ENCODE data around the gene ACYP1. TPM values are rescaled to one million over a fixed set of nuclear protein-coding genes. Genes with fewer than 3 reads are reported as not detected.

ACYP1 gene
- total RNA-seq, 1 donor, result 18.3 TPM

- DNase-seq (ENCODE audit: low read depth), result no peak
- H3K4me3 ChIP-seq (ENCODE audit: low read depth, low read length), result no peak overlapping the region
- no peak for TF ChIP-seq CTCF (IDR thresholded peaks at IDR 0.05; ENCODE audit: insufficient read depth, low read length)
Observed at GRCh38 chr14:75084513-75084912, 20.7 kb upstream of the ACYP1 start.

GRCh38 chr14:75083271-75083670, 19.4 kb upstream of the ACYP1 start:
- DNase-seq (ENCODE audit: low read depth), result no peak
- no peak overlapping the region for H3K4me3 ChIP-seq (ENCODE audit: low read depth, low read length)
- TF ChIP-seq CTCF (IDR thresholded peaks at IDR 0.05; ENCODE audit: insufficient read depth, low read length), result no peak

- H3K4me3 ChIP-seq (ENCODE audit: low read depth, low read length), result no peak overlapping the region
- TF ChIP-seq CTCF (IDR thresholded peaks at IDR 0.05; ENCODE audit: insufficient read depth, low read length), result no peak
- peak; percentile 62 for DNase-seq (ENCODE audit: low read depth)
Observed at GRCh38 chr14:75081660-75082229, 17.9 kb upstream of the ACYP1 start.

- TF ChIP-seq CTCF (IDR thresholded peaks at IDR 0.05; ENCODE audit: insufficient read depth, low read length), result no peak
- no peak for DNase-seq (ENCODE audit: low read depth)
- H3K4me3 ChIP-seq (ENCODE audit: low read depth, low read length), result no peak overlapping the region
Observed at GRCh38 chr14:75079521-75079920, 15.7 kb upstream of the ACYP1 start.

- no peak for DNase-seq (ENCODE audit: low read depth)
- TF ChIP-seq CTCF (IDR thresholded peaks at IDR 0.05; ENCODE audit: insufficient read depth, low read length), result no peak
Observed at GRCh38 chr14:75077794-75078193, 14.0 kb upstream of the ACYP1 start.

GRCh38 chr14:75070383-75070782, 6.6 kb upstream of the ACYP1 start:
- no peak for TF ChIP-seq CTCF (IDR thresholded peaks at IDR 0.05; ENCODE audit: insufficient read depth, low read length)
- no peak overlapping the region for H3K4me3 ChIP-seq (ENCODE audit: low read depth, low read length)
- peak; percentile 76 for DNase-seq (ENCODE audit: low read depth)

More at GRCh38 chr14:75077794-75078193, 14.0 kb upstream of the ACYP1 start:
- no peak overlapping the region for H3K4me3 ChIP-seq (ENCODE audit: low read depth, low read length)

- no peak for DNase-seq (ENCODE audit: low read depth)
- no peak for TF ChIP-seq CTCF (IDR thresholded peaks at IDR 0.05; ENCODE audit: insufficient read depth, low read length)
- H3K4me3 ChIP-seq (ENCODE audit: low read depth, low read length), result peak overlapping the region; percentile 66
Observed at GRCh38 chr14:75069811-75070145, 6.0 kb upstream of the ACYP1 start.

Data from fibroblast of the aortic adventitia (primary cell).